Measurements from ENCODE around the gene DENND4A. TPM values are rescaled to one million over a fixed set of nuclear protein-coding genes. Genes with fewer than 3 reads are reported as not detected.

Gene DENND4A
- total and polyA plus RNA-seq, 10 of the 15 experiments (the other 5 are each of a cell fraction or from before 2014, with no cell fraction given) = 14.2 to 81.8 (median 34.1) TPM

DNA sequence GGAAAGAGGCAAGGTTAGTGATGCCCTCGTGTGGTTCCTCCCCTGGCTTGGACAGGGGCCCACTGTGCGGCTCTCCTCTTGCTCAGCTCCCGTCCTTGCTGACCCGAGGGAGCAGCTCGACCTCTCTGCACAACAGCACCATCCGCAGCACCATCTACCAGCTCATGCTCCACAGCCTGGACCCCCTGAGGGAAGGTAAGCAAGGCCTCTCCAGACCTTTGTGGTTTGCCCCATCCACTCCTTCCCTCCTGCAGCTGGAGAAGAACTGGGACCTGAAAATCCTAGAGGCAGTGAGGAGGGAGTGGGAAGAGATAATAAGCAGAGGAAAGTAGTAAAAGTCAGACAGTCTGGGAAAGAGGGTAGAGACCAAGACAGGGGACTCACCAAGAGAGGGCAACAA is 152.6 kb downstream of the DENND4A start (continued):
- no peak for TF ChIP-seq EZH2 (IDR thresholded peaks at IDR 0.05; ENCODE audit: borderline replicate concordance, control insufficient read depth, low read depth, low read length)

DNA sequence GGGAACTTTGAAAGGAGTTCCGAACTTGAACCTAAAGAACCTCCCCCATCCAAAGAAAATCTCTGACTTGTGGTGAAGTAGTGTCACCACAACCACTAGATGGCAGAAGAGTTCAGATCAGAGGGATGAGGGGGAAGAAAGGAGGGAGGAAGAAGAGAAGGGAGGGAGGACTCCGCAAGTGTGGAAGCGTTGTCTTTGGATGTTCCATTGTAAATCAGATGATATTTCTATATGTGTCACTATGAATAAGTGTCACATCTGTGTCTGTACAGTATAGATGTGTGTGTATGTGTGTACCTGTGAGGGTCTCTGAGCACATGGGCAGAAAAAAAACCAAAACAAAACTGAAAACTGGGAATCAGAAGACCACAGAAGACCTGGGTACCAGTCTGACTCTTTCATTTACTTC is 153.4 kb downstream of the DENND4A start:
- Histone ChIP-seq H3K4me2 (ENCODE audit: control insufficient read depth, insufficient read depth) (no peak overlapping the region), H3K9ac (ENCODE audit: control insufficient read depth, insufficient read depth, low read length) (no peak overlapping the region), H3K4me1 (ENCODE audit: control insufficient read depth, insufficient read depth, low read length) (no peaks in the 10 kb centered on the region), H2AFZ (ENCODE audit: control insufficient read depth, low read depth, low read length) (no peak overlapping the region), H3K9me3 (replicated peaks; ENCODE audit: control insufficient read depth, insufficient read depth, low read length) (no peaks in the 10 kb centered on the region), H3K79me2 (ENCODE audit: control insufficient read depth, insufficient read depth, low read length) (no peaks in the 10 kb centered on the region), H3K4me3 (no peak overlapping the region), H4K20me1 (ENCODE audit: control insufficient read depth, insufficient read depth) (no peaks in the 10 kb centered on the region), H3K27me3 (replicated peaks in 1 of 2; ENCODE audit: control insufficient read depth in 2 of 2, insufficient read depth in 2 of 2, low read length in 1 of 2) (no peaks in the 10 kb centered on the region), H3K36me3 (ENCODE audit: control insufficient read depth in 2 of 2, insufficient read depth in 2 of 2, low read length in 1 of 2) (no peaks in the 10 kb centered on the region), H3K27ac (ENCODE audit: control insufficient read depth, insufficient read depth) (no peak overlapping the region)
- ChIA-PET POLR2A (interaction anchor here (1.3 kb wide), 1 partner anchor 197 kb away, joined by 3 read pairs; no protein-coding TSS in a partner anchor), SMC1A (ENCODE audit: uncharacterized antibody, unreplicated experiment) (interaction anchor here (0.6 to 3.6 kb wide), 17 partner anchors 8 to 278 kb away, joined by 3 to 43 read pairs (median 3); partner anchors contain the start of genes INTS14 and RAB11A), CTCF (interaction anchor here (0.6 to 15.8 kb wide), 35 partner anchors 10 to 650 kb away, joined by 3 to 192 read pairs (median 5); partner anchors contain the start of genes HACD3 and INTS14), RAD21 (ENCODE audit: unreplicated experiment) (interaction anchor here (0.9 to 8.2 kb wide), 6 partner anchors 28 to 231 kb away, joined by 3 to 69 read pairs (median 5); partner anchors contain the start of genes INTS14 and RAB11A)
- ATAC-seq (peak; percentile 77), FAIRE-seq (peak; percentile 82), DNase-seq (ENCODE audit: low read depth, low spot score) (peak; percentile 28)
- in situ Hi-C loops (cut with MboI) (no loop called here), intact Hi-C loops (cut with micrococcal nuclease; ENCODE audit: unreplicated experiment) (loop anchor here (5.0 to 10.0 kb wide), 4 partner anchors 194 to 649 kb away; no protein-coding TSS in a partner anchor)
- 4% methylated on average over 3 of the region's 3 CpGs for WGBS (ENCODE audit: insufficient coverage, insufficient replicate concordance, low lambda C conversion rate, missing lambda C conversion rate)
- no TSS peak for BruUV-seq (replicated peaks)
- TF ChIP-seq NR2C2 (IDR thresholded peaks at IDR 0.05; ENCODE audit: borderline replicate concordance, control insufficient read depth, insufficient read length, low read depth) = no peak
- TF ChIP-seq, protein P1, sequence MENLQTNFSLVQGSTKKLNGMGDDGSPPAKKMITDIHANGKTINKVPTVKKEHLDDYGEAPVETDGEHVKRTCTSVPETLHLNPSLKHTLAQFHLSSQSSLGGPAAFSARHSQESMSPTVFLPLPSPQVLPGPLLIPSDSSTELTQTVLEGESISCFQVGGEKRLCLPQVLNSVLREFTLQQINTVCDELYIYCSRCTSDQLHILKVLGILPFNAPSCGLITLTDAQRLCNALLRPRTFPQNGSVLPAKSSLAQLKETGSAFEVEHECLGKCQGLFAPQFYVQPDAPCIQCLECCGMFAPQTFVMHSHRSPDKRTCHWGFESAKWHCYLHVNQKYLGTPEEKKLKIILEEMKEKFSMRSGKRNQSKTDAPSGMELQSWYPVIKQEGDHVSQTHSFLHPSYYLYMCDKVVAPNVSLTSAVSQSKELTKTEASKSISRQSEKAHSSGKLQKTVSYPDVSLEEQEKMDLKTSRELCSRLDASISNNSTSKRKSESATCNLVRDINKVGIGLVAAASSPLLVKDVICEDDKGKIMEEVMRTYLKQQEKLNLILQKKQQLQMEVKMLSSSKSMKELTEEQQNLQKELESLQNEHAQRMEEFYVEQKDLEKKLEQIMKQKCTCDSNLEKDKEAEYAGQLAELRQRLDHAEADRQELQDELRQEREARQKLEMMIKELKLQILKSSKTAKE (IDR thresholded peaks at IDR 0.05; ENCODE audit: low read depth, poor library complexity, severe bottlenecking) = peak; percentile 38
- TF ChIP-seq YY1 (IDR thresholded peaks at IDR 0.05; ENCODE audit: low read depth, low read length) = 0 out of 2 replicates have a peak, but pooled peaks have one; percentile 12
- TF ChIP-seq SMC3 (IDR thresholded peaks at IDR 0.05; ENCODE audit: borderline replicate concordance, low read length) = peak; percentile 75
- TF ChIP-seq POU2F2 (IDR thresholded peaks at IDR 0.05; ENCODE audit: borderline replicate concordance, low read depth, low read length) = peak; percentile 50; the same call in 1 of the 3 replicates
- TF ChIP-seq SIN3A (IDR thresholded peaks at IDR 0.05; ENCODE audit: low read depth, low read length) = no peak
- peak; percentile 97 for TF ChIP-seq RUNX3 (IDR thresholded peaks at IDR 0.05; ENCODE audit: low read length)
- TF ChIP-seq, protein P2, sequence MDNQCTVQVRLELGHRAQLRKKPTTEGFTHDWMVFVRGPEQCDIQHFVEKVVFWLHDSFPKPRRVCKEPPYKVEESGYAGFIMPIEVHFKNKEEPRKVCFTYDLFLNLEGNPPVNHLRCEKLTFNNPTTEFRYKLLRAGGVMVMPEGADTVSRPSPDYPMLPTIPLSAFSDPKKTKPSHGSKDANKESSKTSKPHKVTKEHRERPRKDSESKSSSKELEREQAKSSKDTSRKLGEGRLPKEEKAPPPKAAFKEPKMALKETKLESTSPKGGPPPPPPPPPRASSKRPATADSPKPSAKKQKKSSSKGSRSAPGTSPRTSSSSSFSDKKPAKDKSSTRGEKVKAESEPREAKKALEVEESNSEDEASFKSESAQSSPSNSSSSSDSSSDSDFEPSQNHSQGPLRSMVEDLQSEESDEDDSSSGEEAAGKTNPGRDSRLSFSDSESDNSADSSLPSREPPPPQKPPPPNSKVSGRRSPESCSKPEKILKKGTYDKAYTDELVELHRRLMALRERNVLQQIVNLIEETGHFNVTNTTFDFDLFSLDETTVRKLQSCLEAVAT (IDR thresholded peaks at IDR 0.05) = peak; percentile 66; the same call in 1 of the 2 replicates
- no peak for TF ChIP-seq ZBED1 (IDR thresholded peaks at IDR 0.05; ENCODE audit: borderline replicate concordance)
- TF ChIP-seq HDGF (IDR thresholded peaks at IDR 0.05) = peak; percentile 27; the same call in 1 of the 2 replicates
- peak; percentile 25; the same call in 1 of the 2 replicates for TF ChIP-seq ATF7 (IDR thresholded peaks at IDR 0.05; ENCODE audit: low read depth)
- 0 out of 2 replicates have a peak, but pooled peaks have one; percentile 51 for TF ChIP-seq NBN (IDR thresholded peaks at IDR 0.05)
- peak; percentile 23; the same call in 1 of the 2 replicates for TF ChIP-seq CREM (IDR thresholded peaks at IDR 0.05; ENCODE audit: low read depth)
- TF ChIP-seq, protein P3, sequence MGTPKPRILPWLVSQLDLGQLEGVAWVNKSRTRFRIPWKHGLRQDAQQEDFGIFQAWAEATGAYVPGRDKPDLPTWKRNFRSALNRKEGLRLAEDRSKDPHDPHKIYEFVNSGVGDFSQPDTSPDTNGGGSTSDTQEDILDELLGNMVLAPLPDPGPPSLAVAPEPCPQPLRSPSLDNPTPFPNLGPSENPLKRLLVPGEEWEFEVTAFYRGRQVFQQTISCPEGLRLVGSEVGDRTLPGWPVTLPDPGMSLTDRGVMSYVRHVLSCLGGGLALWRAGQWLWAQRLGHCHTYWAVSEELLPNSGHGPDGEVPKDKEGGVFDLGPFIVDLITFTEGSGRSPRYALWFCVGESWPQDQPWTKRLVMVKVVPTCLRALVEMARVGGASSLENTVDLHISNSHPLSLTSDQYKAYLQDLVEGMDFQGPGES (IDR thresholded peaks at IDR 0.05) = no peak
- peak; percentile 22; the same call in 1 of the 2 replicates for TF ChIP-seq CREB1 (IDR thresholded peaks at IDR 0.05; ENCODE audit: low read depth)
- 0 out of 2 replicates have a peak, but pooled peaks have one; percentile 39 for TF ChIP-seq PML (IDR thresholded peaks at IDR 0.05; ENCODE audit: low read length)

Data from GM12878 (cell line).